ENCODE measurements around the gene RALGPS1. TPM values are rescaled to one million over a fixed set of nuclear protein-coding genes. Genes with fewer than 3 reads are reported as not detected.

RALGPS1 gene
- total RNA-seq, 2 experiments from 2014 or later: 1.9 to 2.2 TPM

- DNase-seq (no peak), ATAC-seq (no peak)
- CTCF ChIA-PET: interaction anchor here (1.2 kb wide), 1 partner anchor 50 kb away, joined by 3 read pairs; no protein-coding TSS in a partner anchor
- H3K27me3 Mint-ChIP-seq: no peaks in the 10 kb centered on the region
- H3K27ac Mint-ChIP-seq: no peak overlapping the region
- TF ChIP-seq CTCF (IDR thresholded peaks at IDR 0.05): no peak
- intact Hi-C loops (cut with micrococcal nuclease): no loop called here
- no peaks in the 10 kb centered on the region for H3K9me3 Mint-ChIP-seq
- H3K4me3 Mint-ChIP-seq: no peak overlapping the region
- POLR2A ChIA-PET: no interaction called here
- H3K36me3 Mint-ChIP-seq (ENCODE audit: low read depth): no peaks in the 10 kb centered on the region
- peaks cover 2% of the 10 kb centered on the region for H3K4me1 Mint-ChIP-seq (ENCODE audit: low read depth)
Observed at GRCh38 chr9:127178686-127179632, 264.4 kb downstream of the RALGPS1 start.

GRCh38 chr9:127179633-127180441 is 265.3 kb downstream of the RALGPS1 start:
- Mint-ChIP-seq H3K4me3 (no peak overlapping the region), H3K4me1 (ENCODE audit: low read depth) (peaks cover 2% of the 10 kb centered on the region), H3K27ac (no peak overlapping the region), H3K36me3 (ENCODE audit: low read depth) (no peaks in the 10 kb centered on the region), H3K9me3 (no peaks in the 10 kb centered on the region), H3K27me3 (no peaks in the 10 kb centered on the region)
- intact Hi-C loops (cut with micrococcal nuclease): no loop called here
- ChIA-PET POLR2A (no interaction called here), CTCF (interaction anchor here (1.2 kb wide), 1 partner anchor 51 kb away, joined by 3 read pairs; no protein-coding TSS in a partner anchor)
- ATAC-seq (no peak), DNase-seq (no peak)
- TF ChIP-seq CTCF (IDR thresholded peaks at IDR 0.05): no peak

- Mint-ChIP-seq H3K36me3 (ENCODE audit: low read depth) (peaks cover 2% of the 10 kb centered on the region), H3K27me3 (no peaks in the 10 kb centered on the region), H3K4me1 (ENCODE audit: low read depth) (peaks cover 2% of the 10 kb centered on the region), H3K4me3 (no peak overlapping the region), H3K27ac (no peak overlapping the region), H3K9me3 (no peaks in the 10 kb centered on the region)
- intact Hi-C loops (cut with micrococcal nuclease): no loop called here
- DNase-seq: no peak
- TF ChIP-seq CTCF (IDR thresholded peaks at IDR 0.05): no peak
- ATAC-seq: no peak
- ChIA-PET POLR2A (no interaction called here), CTCF (no interaction called here)
Observed at GRCh38 chr9:127180457-127181314, 266.1 kb downstream of the RALGPS1 start.

GRCh38 chr9:127181315-127181580 is 266.7 kb downstream of the RALGPS1 start:
- intact Hi-C loops (cut with micrococcal nuclease): no loop called here
- H3K4me1 Mint-ChIP-seq (ENCODE audit: low read depth): peaks cover 2% of the 10 kb centered on the region
- no peak for TF ChIP-seq CTCF (IDR thresholded peaks at IDR 0.05)
- ChIA-PET CTCF (no interaction called here), POLR2A (no interaction called here)
- no peak overlapping the region for H3K27ac Mint-ChIP-seq
- no peaks in the 10 kb centered on the region for H3K9me3 Mint-ChIP-seq
- ATAC-seq (no peak), DNase-seq (no peak)
- no peak overlapping the region for H3K4me3 Mint-ChIP-seq
- H3K36me3 Mint-ChIP-seq (ENCODE audit: low read depth): peaks cover 2% of the 10 kb centered on the region
- H3K27me3 Mint-ChIP-seq: no peaks in the 10 kb centered on the region
